ENCODE data around the gene THSD4. TPM values are rescaled to one million over a fixed set of nuclear protein-coding genes. Genes with fewer than 3 reads are reported as not detected.

THSD4 gene
- polyA plus RNA-seq, 1 donor (not counting 4 experiments of a cell fraction or from before 2014, with no cell fraction given) = 24.5 TPM

DNA sequence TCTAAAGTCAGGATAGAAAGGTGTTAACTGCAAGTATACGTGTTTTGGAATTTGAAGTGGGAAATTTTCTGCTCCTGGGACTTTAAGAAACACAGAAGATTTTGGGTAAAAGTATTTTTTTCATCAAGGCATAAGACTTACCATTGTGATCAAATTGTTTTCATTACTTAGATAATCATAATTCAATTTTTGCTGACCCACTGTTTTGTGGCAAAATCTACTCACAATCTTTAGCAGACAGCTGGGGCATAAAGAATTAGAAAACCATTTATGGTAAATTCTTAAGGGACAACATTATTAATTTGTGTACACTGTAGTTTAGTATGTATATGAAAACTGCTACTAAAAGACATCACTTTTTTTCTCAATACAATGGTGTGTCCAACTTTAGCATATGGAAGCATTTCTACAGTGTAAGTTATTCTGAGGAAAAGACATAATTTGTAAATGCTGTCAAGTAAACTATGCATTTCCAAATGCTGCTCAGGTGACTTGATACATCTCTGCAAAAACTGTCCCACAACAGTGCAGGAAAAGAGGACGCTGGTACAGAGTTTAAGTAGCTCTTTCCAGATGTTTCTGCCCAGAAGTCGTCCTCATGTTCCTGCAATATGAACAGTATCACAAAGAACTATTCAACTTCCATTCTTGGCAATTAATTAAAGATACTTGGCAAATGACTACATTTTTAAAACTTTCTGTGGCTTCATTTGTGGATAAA, 52.3 kb downstream of the THSD4 start:
- no peaks in the 10 kb centered on the region for H3K9me1 ChIP-seq (ENCODE audit: control insufficient read depth, extremely low read depth, insufficient read depth, low read length)
- H2AFZ ChIP-seq (ENCODE audit: control insufficient read depth, low read length) = no peak overlapping the region
- peaks cover 3% of the 10 kb centered on the region for H3K9me3 ChIP-seq (ENCODE audit: control insufficient read depth, low read depth, low read length)
- H3K79me2 ChIP-seq (ENCODE audit: control insufficient read depth, insufficient read depth, low read length) = peaks cover 18% of the 10 kb centered on the region
- peaks cover 6 to 9% of the 10 kb centered on the region in 2 experiments for H3K36me3 ChIP-seq (ENCODE audit: control insufficient read depth in 2 of 2, extremely low read depth in 1 of 2, insufficient read depth in 2 of 2, low read length in 2 of 2)
- H4K20me1 ChIP-seq (ENCODE audit: control insufficient read depth, extremely low read depth, insufficient read depth, low read length) = no peaks in the 10 kb centered on the region
- dilution Hi-C loops (cut with MboI; ENCODE audit: extremely low pct_ligation_motif_present, low sequenced_read_pairs) = no loop called here
- H3K4me2 ChIP-seq (ENCODE audit: control insufficient read depth, extremely low read depth, insufficient read depth, low read depth, low read length) = no peak overlapping the region
- DNase-seq (ENCODE audit: low read depth, low spot score) = no peak
- H3K9ac ChIP-seq (ENCODE audit: control insufficient read depth, extremely low read depth, insufficient read depth, low read length) = no peak overlapping the region
- H3K4me3 ChIP-seq (ENCODE audit: control insufficient read depth in 2 of 3, extremely low read depth in 1 of 3, insufficient read depth in 2 of 3, low read depth in 1 of 3, low read length in 3 of 3) = no peak overlapping the region
- no peak for FAIRE-seq
- no peaks in the 10 kb centered on the region for H3K4me1 ChIP-seq (ENCODE audit: control insufficient read depth, extremely low read depth, insufficient read depth, low read length)
- H3K27me3 ChIP-seq (ENCODE audit: control insufficient read depth, extremely low read depth, insufficient read depth, low read length) = no peaks in the 10 kb centered on the region
- H3K27ac ChIP-seq (ENCODE audit: control insufficient read depth, insufficient read depth, low read length) = no peak overlapping the region
- TF ChIP-seq CTCF (optimal IDR thresholded peaks at IDR 0.05 in 1 of 3, IDR thresholded peaks at IDR 0.05 in 1 of 3, conservative IDR thresholded peaks at IDR 0.05 in 1 of 3; ENCODE audit: extremely low read depth in 1 of 3, insufficient read depth in 2 of 3, low read length in 3 of 3) = no peak
- no peak for TF ChIP-seq EZH2 (IDR thresholded peaks at IDR 0.05; ENCODE audit: low read length)

GRCh38 chr15:71168166-71168834, 53.0 kb downstream of the THSD4 start:
- Histone ChIP-seq H4K20me1 (ENCODE audit: control insufficient read depth, extremely low read depth, insufficient read depth, low read length) (no peaks in the 10 kb centered on the region), H3K36me3 (ENCODE audit: control insufficient read depth in 2 of 2, extremely low read depth in 1 of 2, insufficient read depth in 2 of 2, low read length in 2 of 2) (peaks cover 6 to 9% of the 10 kb centered on the region in 2 experiments), H3K79me2 (ENCODE audit: control insufficient read depth, insufficient read depth, low read length) (peaks cover 16% of the 10 kb centered on the region), H2AFZ (ENCODE audit: control insufficient read depth, low read length) (no peak overlapping the region), H3K9me3 (ENCODE audit: control insufficient read depth, low read depth, low read length) (peaks cover 3% of the 10 kb centered on the region), H3K9ac (ENCODE audit: control insufficient read depth, extremely low read depth, insufficient read depth, low read length) (no peak overlapping the region), H3K4me1 (ENCODE audit: control insufficient read depth, extremely low read depth, insufficient read depth, low read length) (no peaks in the 10 kb centered on the region), H3K9me1 (ENCODE audit: control insufficient read depth, extremely low read depth, insufficient read depth, low read length) (no peaks in the 10 kb centered on the region), H3K27me3 (ENCODE audit: control insufficient read depth, extremely low read depth, insufficient read depth, low read length) (no peaks in the 10 kb centered on the region), H3K4me3 (ENCODE audit: control insufficient read depth in 2 of 3, extremely low read depth in 1 of 3, insufficient read depth in 2 of 3, low read depth in 1 of 3, low read length in 3 of 3) (no peak overlapping the region), H3K27ac (ENCODE audit: control insufficient read depth, insufficient read depth, low read length) (no peak overlapping the region), H3K4me2 (ENCODE audit: control insufficient read depth, extremely low read depth, insufficient read depth, low read depth, low read length) (no peak overlapping the region)
- no peak for FAIRE-seq
- TF ChIP-seq CTCF (optimal IDR thresholded peaks at IDR 0.05 in 1 of 3, IDR thresholded peaks at IDR 0.05 in 1 of 3, conservative IDR thresholded peaks at IDR 0.05 in 1 of 3; ENCODE audit: extremely low read depth in 1 of 3, insufficient read depth in 2 of 3, low read length in 3 of 3) = no peak
- dilution Hi-C loops (cut with MboI; ENCODE audit: extremely low pct_ligation_motif_present, low sequenced_read_pairs) = no loop called here
- DNase-seq (ENCODE audit: low read depth, low spot score) = no peak
